Adrenal gland (tissue), 12 donors: ENCODE measurements around the gene ALX3. TPM values are rescaled to one million over a fixed set of nuclear protein-coding genes. Genes with fewer than 3 reads are reported as not detected.
A peak's percentile ranks its signal among the peaks of the same experiment; 100 is the strongest.

Experiments
- DNase-seq, 7 donors: peaks; one replicate each; pipeline ENCODE4 v3.0.0-alpha.2; 2019 to 2020
- H3K27ac ChIP-seq, 5 donors: fragments of 200-600 bp; sonication (generic) in 4 of 5; 1 replicate in 3 of 5; 2 replicates in 2 of 5; pipeline versions ENCODE4 v1.5.1 to v1.8.0; 2016 to 2020; ENCODE audit warnings: mild to moderate bottlenecking in 1 of 5
- H3K27me3 ChIP-seq: fragments of 200-600 bp; 2 replicates; pipeline ENCODE4 v1.8.0; 2021
- H3K36me3 ChIP-seq, 2 donors: fragments of 200-600 bp; replicated peaks in 1 of 2; 1 replicate in 1 of 2; 2 replicates in 1 of 2; pipeline versions ENCODE4 v1.5.1 to v1.8.0; 2018 to 2022
- H3K4me1 ChIP-seq, 2 donors: fragments of 200-600 bp; replicated peaks in 1 of 2; 1 replicate in 1 of 2; 2 replicates in 1 of 2; pipeline versions ENCODE4 v1.5.1 to v1.8.0; 2018 to 2021
- H3K4me3 ChIP-seq, 4 donors: fragments of 200-600 bp; sonication (generic) in 3 of 4; one replicate each; pipeline ENCODE4 v1.5.1; 2016 to 2018
- H3K9me3 ChIP-seq, 3 donors: fragments of 200-600 bp; sonication (generic) in 1 of 3; replicated peaks in 1 of 3; 1 replicate in 2 of 3; 2 replicates in 1 of 3; pipeline versions ENCODE4 v1.5.1 to v1.8.0; 2016 to 2021
- CTCF ChIP-seq, 6 experiments: fragments of 450-650 bp in 4 of 6; fragments of 200-600 bp in 2 of 6; sonication (generic) in 1 of 6; IDR thresholded peaks; 1 replicate in 5 of 6; 2 replicates in 1 of 6; pipeline versions ENCODE4 v1.5.1 to v1.8.0; 2016 to 2021; ENCODE audit warnings: antibody characterized with exemption in 6 of 6, mild to moderate bottlenecking in 2 of 6, moderate library complexity in 1 of 6
- POLR2A ChIP-seq, 2 donors: fragments of 450-650 bp; IDR thresholded peaks; one replicate each; pipeline ENCODE4 v1.6.1; 2017; ENCODE audit warnings: antibody characterized with exemption in 2 of 2, mild to moderate bottlenecking in 2 of 2, moderate library complexity in 1 of 2
- WGBS, 4 donors: extraction: QIAGEN DNeasy Blood & Tissue Kit in 2 of 4; methylation state at CpG; one replicate each; pipeline versions ENCODE4 v1.1.5 to v1.1.7; 2013 to 2017; 5-methylcytosine and 5-hydroxymethylcytosine counted together
- intact Hi-C, 2 donors: fragments of 100-400 bp; cut with DNase I; formaldehyde crosslinking; loops; one replicate each; pipeline versions ENCODE4 v1.14.1 to v1.15.0; 2022 to 2023
- polyA plus RNA-seq, 3 donors: library from polyadenylated mRNA; stranded (reverse); fragments of 200-250 nt in 2 of 3; fragments of 350-450 nt in 1 of 3; fragmentation: Illumina TruSeq in 1 of 3; extraction: RNeasy Lipid Tissue Mini Kit (QIAGEN cat#74804) in 1 of 3; gene quantifications; one replicate each; pipeline ENCODE4 v1.2.3, GENCODE V29; 2013 to 2014
- total RNA-seq, 9 donors: library from RNA; depleted of rRNA in 4 of 9; stranded (reverse); fragments of >200 nt in 4 of 9; fragments of 120-200 nt in 1 of 9; fragmentation: NEBNext Ultra II Directional in 1 of 9; extraction: Animal tissue kit (Norgen Biotek cat#: 25700) in 1 of 9; gene quantifications; one replicate each; pipeline versions ENCODE4 v1.1.0 to v1.2.4, GENCODE V29; 2013 to 2023
- donor health status: healthy with polysubstance abuse.
- donor health status: Bipolar disorder and iron deficiency.
- donor health status: DM: yes; HTN: yes; CAD: no.
- donor health status: DM: no; HTN: no; CAD: no.
- donor health status: DM: no; HTN: no; CAD: no.
- donor health status: DM: yes; HTN: yes; CAD: no.

The ALX3 gene
- total and polyA plus RNA-seq, 12 donors: 0.07 to 0.17 TPM; not detected in 10

GRCh38 chr1:110087812-110088738 is 17.6 kb upstream of the ALX3 start:
- Histone ChIP-seq H3K4me1 (peaks cover 0 to 10% of the 10 kb centered on the region in 2 donors), H3K9me3 (no peaks in the 10 kb centered on the region), H3K36me3 (no peaks in the 10 kb centered on the region), H3K4me3 (no peak overlapping the region), H3K27ac (no peak overlapping the region), H3K27me3 (no peaks in the 10 kb centered on the region)
- intact Hi-C loops: no loop called here
- TF ChIP-seq CTCF (IDR thresholded peaks at IDR 0.05) (peak; percentile 63 to 77 (median 72)), POLR2A (IDR thresholded peaks at IDR 0.05) (no peak)
- WGBS, 4 donors: 48 to 54% (median 52%) methylated on average over 12 to 15 of the region's 15 CpGs
- peak; percentile 44 to 78 (median 67) for DNase-seq

GRCh38 chr1:110086961-110087360 is 16.5 kb upstream of the ALX3 start:
- no peak overlapping the region for H3K4me3 ChIP-seq
- intact Hi-C loops: no loop called here
- H3K36me3 ChIP-seq: no peaks in the 10 kb centered on the region
- TF ChIP-seq POLR2A (IDR thresholded peaks at IDR 0.05) (no peak), CTCF (IDR thresholded peaks at IDR 0.05) (no peak)
- H3K9me3 ChIP-seq: no peaks in the 10 kb centered on the region
- peaks cover 0 to 10% of the 10 kb centered on the region in 2 donors for H3K4me1 ChIP-seq
- H3K27me3 ChIP-seq: no peaks in the 10 kb centered on the region
- no peak for DNase-seq
- H3K27ac ChIP-seq: no peak overlapping the region
- WGBS, 4 donors: 76 to 86% (median 83%) methylated on average over 1 to 4 of the region's 4 CpGs

GRCh38 chr1:110085671-110086070 is 15.2 kb upstream of the ALX3 start:
- TF ChIP-seq POLR2A (IDR thresholded peaks at IDR 0.05) (no peak), CTCF (IDR thresholded peaks at IDR 0.05) (no peak)
- H3K27ac ChIP-seq: no peak overlapping the region
- H3K4me1 ChIP-seq: peaks cover 0 to 10% of the 10 kb centered on the region in 2 donors
- 85 to 96% (median 90%) methylated on average over 5 of the region's 5 CpGs for WGBS, 4 donors
- no peaks in the 10 kb centered on the region for H3K27me3 ChIP-seq
- H3K36me3 ChIP-seq: no peaks in the 10 kb centered on the region
- no peaks in the 10 kb centered on the region for H3K9me3 ChIP-seq
- no peak for DNase-seq
- H3K4me3 ChIP-seq: no peak overlapping the region
- intact Hi-C loops: no loop called here

- Histone ChIP-seq H3K27ac (peak overlapping the region in 4 of 5 donors; percentile 19 to 86 (median 77)), H3K27me3 (no peaks in the 10 kb centered on the region), H3K4me1 (peaks cover 0 to 10% of the 10 kb centered on the region in 2 donors), H3K4me3 (peak overlapping the region in 3 of 4 donors; percentile 13 to 56 (median 47)), H3K9me3 (no peaks in the 10 kb centered on the region), H3K36me3 (no peaks in the 10 kb centered on the region)
- TF ChIP-seq CTCF (IDR thresholded peaks at IDR 0.05): peak in 1 of 6 experiments; percentile 15
- TF ChIP-seq POLR2A (IDR thresholded peaks at IDR 0.05): peak; percentile 18 to 76
- DNase-seq: peak; percentile 54 to 78 (median 70)
- intact Hi-C loops: no loop called here
- WGBS, 4 donors: 5 to 8% (median 7%) methylated on average over 35 to 72 of the region's 72 CpGs
Measured at GRCh38 chr1:110084227-110085078, 14.0 kb upstream of the ALX3 start.
